Measurements from ENCODE around the gene GADL1. TPM values are rescaled to one million over a fixed set of nuclear protein-coding genes. Genes with fewer than 3 reads are reported as not detected.

Gene GADL1
- polyA plus RNA-seq, 3 donors = not detected

- H3K79me2 ChIP-seq (ENCODE audit: insufficient read depth, low read length) = no peaks in the 10 kb centered on the region
- intact Hi-C loops (cut with micrococcal nuclease) = no loop called here
These were observed 142.0 kb downstream of the GADL1 start for GRCh38 chr3:30752491-30752890.

GRCh38 chr3:30751610-30752299 lies 142.7 kb downstream of the GADL1 start:
- WGBS (ENCODE audit: insufficient coverage) = 98% methylated on average over 5 of the region's 11 CpGs
- Histone ChIP-seq H3K9ac (ENCODE audit: insufficient read depth, low read length, poor library complexity, severe bottlenecking) (no peak overlapping the region), H3K36me3 (replicated peaks in 1 of 2; ENCODE audit: control insufficient read depth in 1 of 2, insufficient read depth in 2 of 2, low read length in 2 of 2) (no peaks in the 10 kb centered on the region), H3K27me3 (ENCODE audit: control insufficient read depth in 2 of 2, insufficient read depth in 2 of 2, low read length in 2 of 2) (no peaks in the 10 kb centered on the region), H3K4me3 (replicated peaks in 1 of 3; ENCODE audit: low read depth in 2 of 3, low read length in 3 of 3) (no peak overlapping the region), H3K27ac (ENCODE audit: low read depth in 1 of 2, low read length in 2 of 2) (peak overlapping the region in 1 of 2 donors; percentile 71), H3K79me2 (ENCODE audit: insufficient read depth, low read length) (no peaks in the 10 kb centered on the region), H4K20me1 (ENCODE audit: insufficient read depth, low read length) (no peaks in the 10 kb centered on the region), H3K4me1 (ENCODE audit: control insufficient read depth in 1 of 2, insufficient read depth in 2 of 2, low read length in 2 of 2) (peaks cover 8 to 24% of the 10 kb centered on the region in 2 donors), H3K4me2 (replicated peaks; ENCODE audit: extremely low read depth, low read length, poor library complexity, severe bottlenecking) (no peak overlapping the region), H3K9me3 (replicated peaks in 1 of 2; ENCODE audit: control insufficient read depth in 1 of 2, insufficient read depth in 1 of 2, low read length in 2 of 2) (no peaks in the 10 kb centered on the region), H2AFZ (ENCODE audit: insufficient read depth, low read depth, low read length, poor library complexity, severe bottlenecking) (peak overlapping the region; percentile 36)
- TF ChIP-seq CTCF (IDR thresholded peaks at IDR 0.05) = no peak
- H3K4me3 Mint-ChIP-seq = no peak overlapping the region
- peaks cover 0 to 2% (median 0%) of the 10 kb centered on the region in 7 donors for H3K9me3 Mint-ChIP-seq
- H3K27me3 Mint-ChIP-seq (ENCODE audit: low read depth in 3 of 3) = peaks cover 0 to 5% (median 0%) of the 10 kb centered on the region in 3 donors
- DNase-seq = peak in 2 of 3 donors; percentile 19 to 40
- intact Hi-C loops (cut with micrococcal nuclease) = no loop called here
- no peaks in the 10 kb centered on the region for H3K36me3 Mint-ChIP-seq
- peaks cover 14% of the 10 kb centered on the region for H3K4me1 Mint-ChIP-seq
- H3K27ac Mint-ChIP-seq = peak overlapping the region in 2 of 7 donors; percentile 41 to 44

More at GRCh38 chr3:30752491-30752890, 142.0 kb downstream of the GADL1 start:
- Mint-ChIP-seq H3K9me3 (peaks cover 0 to 2% (median 0%) of the 10 kb centered on the region in 7 donors), H3K4me1 (peaks cover 14% of the 10 kb centered on the region), H3K27me3 (ENCODE audit: low read depth in 3 of 3) (peaks cover 0 to 5% (median 0%) of the 10 kb centered on the region in 3 donors), H3K27ac (peak overlapping the region in 6 of 7 donors; percentile 3 to 84 (median 53)), H3K36me3 (no peaks in the 10 kb centered on the region), H3K4me3 (peak overlapping the region in 1 of 2 donors; percentile 13)
- no peaks in the 10 kb centered on the region for H3K9me3 ChIP-seq (replicated peaks in 1 of 2; ENCODE audit: control insufficient read depth in 1 of 2, insufficient read depth in 1 of 2, low read length in 2 of 2)
- H3K4me1 ChIP-seq (ENCODE audit: control insufficient read depth in 1 of 2, insufficient read depth in 2 of 2, low read length in 2 of 2) = peaks cover 8 to 24% of the 10 kb centered on the region in 2 donors
- no peak for TF ChIP-seq CTCF (IDR thresholded peaks at IDR 0.05)
- no peaks in the 10 kb centered on the region for H3K27me3 ChIP-seq (ENCODE audit: control insufficient read depth in 2 of 2, insufficient read depth in 2 of 2, low read length in 2 of 2)
- peak; percentile 11 to 34 (median 28) for DNase-seq
- H3K4me2 ChIP-seq (replicated peaks; ENCODE audit: extremely low read depth, low read length, poor library complexity, severe bottlenecking) = peak overlapping the region; percentile 22
- no peaks in the 10 kb centered on the region for H3K36me3 ChIP-seq (replicated peaks in 1 of 2; ENCODE audit: control insufficient read depth in 1 of 2, insufficient read depth in 2 of 2, low read length in 2 of 2)
- H3K9ac ChIP-seq (ENCODE audit: insufficient read depth, low read length, poor library complexity, severe bottlenecking) = no peak overlapping the region
- no CpG with 5 or more reads among the region's 5 CpGs for WGBS (ENCODE audit: insufficient coverage)
- H3K4me3 ChIP-seq (replicated peaks in 1 of 3; ENCODE audit: low read depth in 2 of 3, low read length in 3 of 3) = peak overlapping the region in 1 of 3 experiments; percentile 15
- peak overlapping the region in 1 of 2 donors; percentile 71 for H3K27ac ChIP-seq (ENCODE audit: low read depth in 1 of 2, low read length in 2 of 2)
- H4K20me1 ChIP-seq (ENCODE audit: insufficient read depth, low read length) = no peaks in the 10 kb centered on the region
- H2AFZ ChIP-seq (ENCODE audit: insufficient read depth, low read depth, low read length, poor library complexity, severe bottlenecking) = no peak overlapping the region

Data from CD14-positive monocyte (primary cell).